ENCODE data around the gene U2AF1L4.
"Not testable (repeated sequence)": the region's sequence is repeated elsewhere in the genome, so short reads cannot be mapped to it uniquely, and the experiment has no call there.

The U2AF1L4 gene

DNA sequence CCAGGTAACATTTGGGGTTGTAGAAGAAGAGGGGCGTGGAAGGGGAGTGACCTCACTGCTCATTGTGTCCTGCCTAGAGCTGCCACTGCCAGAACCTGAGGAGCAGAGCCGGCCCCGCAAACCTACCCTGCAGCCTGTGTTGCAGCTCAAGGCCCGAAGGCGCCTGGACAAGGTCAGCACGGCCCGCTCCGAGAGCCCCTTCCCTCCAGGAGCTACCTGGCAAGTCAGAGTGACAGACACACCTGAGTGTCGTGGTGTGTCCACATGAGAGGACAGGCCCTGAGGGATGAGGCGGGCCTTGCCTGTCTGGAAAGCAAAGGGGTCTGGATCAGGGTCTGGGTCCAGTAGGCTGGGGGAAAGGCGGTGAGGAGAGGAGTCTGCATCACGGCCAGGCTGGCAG, 20.7 kb downstream of the U2AF1L4 start:
- Histone ChIP-seq H3K27me3 (replicated peaks; ENCODE audit: control insufficient read depth, insufficient read depth, low read length, poor library complexity, severe bottlenecking) (no peaks in the 10 kb centered on the region), H3K27ac (ENCODE audit: insufficient read depth, low read length, poor library complexity, severe bottlenecking) (no peak overlapping the region), H3K36me3 (ENCODE audit: control insufficient read depth, insufficient read depth, low read length) (peaks cover 88% of the 10 kb centered on the region), H3K4me3 (ENCODE audit: insufficient read depth, low read depth, low read length, poor library complexity, severe bottlenecking) (no peak overlapping the region), H3K9me3 (ENCODE audit: control insufficient read depth, low read length) (no peaks in the 10 kb centered on the region), H3K4me1 (ENCODE audit: control insufficient read depth, insufficient read depth, low read length, poor library complexity, severe bottlenecking) (peaks cover 3% of the 10 kb centered on the region)
- DNase-seq: no peak

DNA sequence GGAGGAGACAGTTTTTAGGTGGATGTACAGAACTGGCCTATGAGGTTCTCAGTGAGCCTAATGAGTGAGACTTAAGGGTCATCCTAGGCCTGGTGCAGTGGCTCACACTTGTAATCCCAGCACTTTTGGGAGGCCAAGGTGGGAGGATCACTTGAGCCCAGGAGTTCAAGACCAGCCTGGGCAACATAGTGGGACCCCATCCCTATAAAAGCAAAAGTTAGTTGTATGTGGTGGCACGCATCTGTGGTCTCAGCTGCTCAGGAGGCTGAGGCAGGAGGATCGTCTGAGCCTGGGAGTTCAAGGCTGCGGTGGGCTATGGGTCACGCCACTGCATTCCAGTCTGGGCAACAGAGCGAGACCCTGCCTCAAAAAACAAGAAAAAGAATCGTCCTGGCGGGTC, 21.1 kb downstream of the U2AF1L4 start:
- DNase-seq; H3K27me3 ChIP-seq (replicated peaks; ENCODE audit: control insufficient read depth, insufficient read depth, low read length, poor library complexity, severe bottlenecking); H3K9me3 ChIP-seq (ENCODE audit: control insufficient read depth, low read length); H3K27ac ChIP-seq (ENCODE audit: insufficient read depth, low read length, poor library complexity, severe bottlenecking); H3K4me3 ChIP-seq (ENCODE audit: insufficient read depth, low read depth, low read length, poor library complexity, severe bottlenecking); H3K4me1 ChIP-seq (ENCODE audit: control insufficient read depth, insufficient read depth, low read length, poor library complexity, severe bottlenecking): not testable (repeated sequence)
- H3K36me3 ChIP-seq (ENCODE audit: control insufficient read depth, insufficient read depth, low read length): peaks cover 83% of the 10 kb centered on the region

DNA sequence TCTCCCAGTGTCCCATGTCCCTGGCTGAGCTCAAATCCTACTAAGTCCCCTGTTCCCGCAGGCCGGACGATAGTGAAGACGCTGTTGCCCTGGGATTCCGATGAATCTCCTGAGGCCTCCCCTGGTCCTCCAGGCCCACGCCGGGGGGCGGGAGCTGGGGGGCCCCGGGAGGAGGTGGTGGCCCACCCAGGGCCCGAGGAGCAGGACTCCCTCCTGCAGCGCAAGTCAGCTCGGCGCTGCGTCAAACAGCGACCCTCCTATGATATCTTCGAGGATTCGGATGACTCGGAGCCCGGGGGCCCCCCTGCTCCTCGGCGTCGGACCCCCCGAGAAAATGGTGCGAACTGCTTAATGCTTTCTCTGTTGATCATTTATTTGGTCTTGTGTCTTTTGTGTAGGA, 21.5 kb downstream of the U2AF1L4 start:
- Histone ChIP-seq H3K36me3 (ENCODE audit: control insufficient read depth, insufficient read depth, low read length) (peaks cover 79% of the 10 kb centered on the region), H3K4me3 (ENCODE audit: insufficient read depth, low read depth, low read length, poor library complexity, severe bottlenecking) (no peak overlapping the region), H3K9me3 (ENCODE audit: control insufficient read depth, low read length) (no peaks in the 10 kb centered on the region), H3K27ac (ENCODE audit: insufficient read depth, low read length, poor library complexity, severe bottlenecking) (no peak overlapping the region), H3K4me1 (ENCODE audit: control insufficient read depth, insufficient read depth, low read length, poor library complexity, severe bottlenecking) (peaks cover 9% of the 10 kb centered on the region), H3K27me3 (replicated peaks; ENCODE audit: control insufficient read depth, insufficient read depth, low read length, poor library complexity, severe bottlenecking) (no peaks in the 10 kb centered on the region)
- DNase-seq: no peak

DNA sequence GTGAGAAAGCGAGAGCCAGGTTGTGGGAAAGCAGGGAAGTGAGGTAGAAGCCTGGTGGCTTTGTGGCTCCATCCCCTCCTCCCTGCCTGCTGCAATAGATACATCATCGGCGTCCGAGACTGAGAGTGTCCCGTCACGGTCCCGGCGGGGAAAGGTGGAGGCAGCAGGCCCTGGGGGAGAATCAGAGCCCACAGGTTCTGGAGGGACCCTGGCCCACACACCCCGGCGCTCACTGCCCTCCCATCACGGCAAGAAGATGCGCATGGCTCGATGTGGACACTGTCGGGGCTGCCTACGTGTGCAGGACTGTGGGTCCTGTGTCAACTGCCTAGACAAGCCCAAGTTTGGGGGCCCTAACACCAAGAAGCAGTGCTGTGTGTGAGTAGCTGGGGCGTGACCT, 22.3 kb downstream of the U2AF1L4 start:
- Histone ChIP-seq H3K4me3 (ENCODE audit: insufficient read depth, low read depth, low read length, poor library complexity, severe bottlenecking) (no peak overlapping the region), H3K9me3 (ENCODE audit: control insufficient read depth, low read length) (no peaks in the 10 kb centered on the region), H3K4me1 (ENCODE audit: control insufficient read depth, insufficient read depth, low read length, poor library complexity, severe bottlenecking) (peaks cover 13% of the 10 kb centered on the region), H3K27ac (ENCODE audit: insufficient read depth, low read length, poor library complexity, severe bottlenecking) (no peak overlapping the region), H3K36me3 (ENCODE audit: control insufficient read depth, insufficient read depth, low read length) (peaks cover 71% of the 10 kb centered on the region), H3K27me3 (replicated peaks; ENCODE audit: control insufficient read depth, insufficient read depth, low read length, poor library complexity, severe bottlenecking) (no peaks in the 10 kb centered on the region)
- DNase-seq: no peak

DNA sequence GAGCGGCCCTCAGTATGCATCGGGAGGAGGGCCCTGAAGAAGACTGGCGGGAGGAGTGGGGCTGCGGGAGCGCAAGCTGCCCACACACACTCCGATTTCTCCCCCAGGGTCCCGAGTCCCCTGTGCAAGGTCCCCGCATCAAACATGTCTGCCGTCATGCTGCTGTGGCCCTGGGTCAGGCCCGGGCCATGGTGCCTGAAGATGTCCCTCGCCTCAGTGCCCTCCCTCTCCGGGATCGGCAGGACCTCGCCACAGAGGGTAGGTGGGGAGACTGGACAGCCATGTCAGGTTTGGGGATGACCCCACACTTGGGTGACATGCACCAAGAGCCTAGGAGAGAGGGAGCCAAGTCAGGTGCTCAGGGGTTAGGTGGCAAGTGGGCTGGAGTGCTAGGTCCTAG, 22.8 kb downstream of the U2AF1L4 start:
- no peak overlapping the region for H3K4me3 ChIP-seq (ENCODE audit: insufficient read depth, low read depth, low read length, poor library complexity, severe bottlenecking)
- peaks cover 67% of the 10 kb centered on the region for H3K36me3 ChIP-seq (ENCODE audit: control insufficient read depth, insufficient read depth, low read length)

DNA sequence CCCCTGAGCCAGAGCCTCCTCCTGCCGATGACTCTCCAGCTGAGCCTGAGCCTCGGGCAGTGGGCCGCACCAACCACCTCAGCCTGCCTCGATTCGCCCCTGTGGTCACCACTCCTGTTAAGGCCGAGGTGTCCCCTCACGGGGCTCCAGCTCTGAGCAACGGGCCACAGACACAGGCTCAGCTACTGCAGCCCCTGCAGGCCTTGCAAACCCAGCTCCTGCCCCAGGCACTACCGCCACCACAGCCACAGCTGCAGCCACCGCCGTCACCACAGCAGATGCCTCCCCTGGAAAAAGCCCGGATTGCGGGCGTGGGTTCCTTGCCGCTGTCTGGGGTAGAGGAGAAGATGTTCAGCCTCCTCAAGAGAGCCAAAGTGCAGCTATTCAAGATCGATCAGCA, 23.8 kb downstream of the U2AF1L4 start:
- H3K27me3 ChIP-seq (replicated peaks; ENCODE audit: control insufficient read depth, insufficient read depth, low read length, poor library complexity, severe bottlenecking): no peaks in the 10 kb centered on the region
- no peaks in the 10 kb centered on the region for H3K9me3 ChIP-seq (ENCODE audit: control insufficient read depth, low read length)
- DNase-seq: no peak
- no peak overlapping the region for H3K4me3 ChIP-seq (ENCODE audit: insufficient read depth, low read depth, low read length, poor library complexity, severe bottlenecking)
- H3K36me3 ChIP-seq (ENCODE audit: control insufficient read depth, insufficient read depth, low read length): peaks cover 56% of the 10 kb centered on the region
- no peak overlapping the region for H3K27ac ChIP-seq (ENCODE audit: insufficient read depth, low read length, poor library complexity, severe bottlenecking)
- peaks cover 21% of the 10 kb centered on the region for H3K4me1 ChIP-seq (ENCODE audit: control insufficient read depth, insufficient read depth, low read length, poor library complexity, severe bottlenecking)

More for the DNA sequence above, 22.8 kb downstream of the U2AF1L4 start:
- Histone ChIP-seq H3K9me3 (ENCODE audit: control insufficient read depth, low read length) (no peaks in the 10 kb centered on the region), H3K27me3 (replicated peaks; ENCODE audit: control insufficient read depth, insufficient read depth, low read length, poor library complexity, severe bottlenecking) (no peaks in the 10 kb centered on the region), H3K27ac (ENCODE audit: insufficient read depth, low read length, poor library complexity, severe bottlenecking) (no peak overlapping the region), H3K4me1 (ENCODE audit: control insufficient read depth, insufficient read depth, low read length, poor library complexity, severe bottlenecking) (peaks cover 13% of the 10 kb centered on the region)
- no peak for DNase-seq

DNA sequence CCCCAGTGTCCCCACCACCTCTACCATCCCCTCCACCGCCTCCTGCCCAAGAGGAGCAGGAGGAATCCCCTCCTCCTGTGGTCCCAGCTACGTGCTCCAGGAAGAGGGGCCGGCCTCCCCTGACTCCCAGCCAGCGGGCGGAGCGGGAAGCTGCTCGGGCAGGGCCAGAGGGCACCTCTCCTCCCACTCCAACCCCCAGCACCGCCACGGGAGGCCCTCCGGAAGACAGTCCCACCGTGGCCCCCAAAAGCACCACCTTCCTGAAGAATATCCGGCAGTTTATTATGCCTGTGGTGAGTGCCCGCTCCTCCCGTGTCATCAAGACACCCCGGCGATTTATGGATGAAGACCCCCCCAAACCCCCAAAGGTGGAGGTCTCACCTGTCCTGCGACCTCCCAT, 24.6 kb downstream of the U2AF1L4 start:
- Histone ChIP-seq H3K27me3 (replicated peaks; ENCODE audit: control insufficient read depth, insufficient read depth, low read length, poor library complexity, severe bottlenecking) (no peaks in the 10 kb centered on the region), H3K9me3 (ENCODE audit: control insufficient read depth, low read length) (no peaks in the 10 kb centered on the region), H3K4me1 (ENCODE audit: control insufficient read depth, insufficient read depth, low read length, poor library complexity, severe bottlenecking) (peaks cover 29% of the 10 kb centered on the region), H3K27ac (ENCODE audit: insufficient read depth, low read length, poor library complexity, severe bottlenecking) (no peak overlapping the region), H3K4me3 (ENCODE audit: insufficient read depth, low read depth, low read length, poor library complexity, severe bottlenecking) (no peak overlapping the region), H3K36me3 (ENCODE audit: control insufficient read depth, insufficient read depth, low read length) (peaks cover 49% of the 10 kb centered on the region)
- no peak for DNase-seq

DNA sequence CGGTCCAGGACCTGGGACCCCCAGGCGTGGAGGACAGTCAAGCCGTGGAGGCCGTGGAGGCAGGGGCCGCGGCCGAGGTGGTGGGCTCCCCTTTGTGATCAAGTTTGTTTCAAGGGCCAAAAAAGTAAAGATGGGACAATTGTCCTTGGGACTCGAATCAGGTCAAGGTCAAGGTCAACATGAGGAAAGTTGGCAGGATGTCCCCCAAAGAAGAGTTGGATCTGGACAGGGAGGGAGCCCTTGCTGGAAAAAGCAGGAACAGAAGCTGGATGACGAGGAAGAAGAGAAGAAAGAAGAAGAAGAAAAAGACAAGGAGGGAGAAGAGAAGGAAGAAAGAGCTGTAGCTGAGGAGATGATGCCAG, 25.1 kb downstream of the U2AF1L4 start:
- H3K27me3 ChIP-seq (replicated peaks; ENCODE audit: control insufficient read depth, insufficient read depth, low read length, poor library complexity, severe bottlenecking): no peaks in the 10 kb centered on the region
- H3K9me3 ChIP-seq (ENCODE audit: control insufficient read depth, low read length): no peaks in the 10 kb centered on the region
- H3K4me1 ChIP-seq (ENCODE audit: control insufficient read depth, insufficient read depth, low read length, poor library complexity, severe bottlenecking): peaks cover 30% of the 10 kb centered on the region
- H3K36me3 ChIP-seq (ENCODE audit: control insufficient read depth, insufficient read depth, low read length): peaks cover 44% of the 10 kb centered on the region
- no peak overlapping the region for H3K27ac ChIP-seq (ENCODE audit: insufficient read depth, low read length, poor library complexity, severe bottlenecking)
- no peak for DNase-seq
- no peak overlapping the region for H3K4me3 ChIP-seq (ENCODE audit: insufficient read depth, low read depth, low read length, poor library complexity, severe bottlenecking)

DNA sequence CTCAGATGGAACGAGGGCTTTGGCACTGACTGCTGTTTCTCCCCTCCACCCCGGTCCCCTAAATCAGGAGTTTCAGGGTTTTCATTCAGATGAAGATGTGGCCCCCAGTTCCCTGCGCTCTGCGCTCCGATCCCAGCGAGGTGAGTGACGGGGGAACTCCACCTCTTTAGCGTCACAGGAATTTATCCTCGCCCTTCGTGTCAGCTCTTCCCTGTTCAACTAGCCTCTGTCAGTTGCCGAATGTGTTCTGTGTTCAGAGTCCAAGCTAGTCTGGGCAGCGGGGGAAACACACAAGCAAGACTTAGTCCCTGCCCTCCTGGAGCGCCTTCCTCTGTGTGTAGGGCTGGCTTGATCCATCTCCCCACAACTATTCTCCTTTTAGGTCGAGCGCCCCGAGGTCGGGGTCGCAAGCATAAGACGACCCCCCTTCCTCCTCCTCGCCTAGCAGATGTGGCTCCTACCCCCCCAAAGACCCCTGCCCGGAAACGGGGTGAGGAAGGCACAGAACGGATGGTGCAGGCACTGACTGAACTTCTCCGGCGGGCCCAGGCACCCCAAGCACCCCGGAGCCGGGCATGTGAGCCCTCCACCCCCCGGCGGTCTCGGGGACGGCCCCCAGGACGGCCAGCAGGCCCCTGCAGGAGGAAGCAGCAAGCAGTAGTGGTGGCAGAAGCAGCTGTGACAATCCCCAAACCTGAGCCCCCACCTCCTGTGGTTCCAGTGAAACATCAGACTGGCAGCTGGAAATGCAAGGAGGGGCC, 25.6 kb downstream of the U2AF1L4 start:
- DNase-seq: no peak
- no peaks in the 10 kb centered on the region for H3K9me3 ChIP-seq (ENCODE audit: control insufficient read depth, low read length)
- H3K27me3 ChIP-seq (replicated peaks; ENCODE audit: control insufficient read depth, insufficient read depth, low read length, poor library complexity, severe bottlenecking): no peaks in the 10 kb centered on the region
- H3K4me3 ChIP-seq (ENCODE audit: insufficient read depth, low read depth, low read length, poor library complexity, severe bottlenecking): peak overlapping the region; percentile 61
- H3K36me3 ChIP-seq (ENCODE audit: control insufficient read depth, insufficient read depth, low read length): peaks cover 38% of the 10 kb centered on the region
- peaks cover 30% of the 10 kb centered on the region for H3K4me1 ChIP-seq (ENCODE audit: control insufficient read depth, insufficient read depth, low read length, poor library complexity, severe bottlenecking)
- no peak overlapping the region for H3K27ac ChIP-seq (ENCODE audit: insufficient read depth, low read length, poor library complexity, severe bottlenecking)

DNA sequence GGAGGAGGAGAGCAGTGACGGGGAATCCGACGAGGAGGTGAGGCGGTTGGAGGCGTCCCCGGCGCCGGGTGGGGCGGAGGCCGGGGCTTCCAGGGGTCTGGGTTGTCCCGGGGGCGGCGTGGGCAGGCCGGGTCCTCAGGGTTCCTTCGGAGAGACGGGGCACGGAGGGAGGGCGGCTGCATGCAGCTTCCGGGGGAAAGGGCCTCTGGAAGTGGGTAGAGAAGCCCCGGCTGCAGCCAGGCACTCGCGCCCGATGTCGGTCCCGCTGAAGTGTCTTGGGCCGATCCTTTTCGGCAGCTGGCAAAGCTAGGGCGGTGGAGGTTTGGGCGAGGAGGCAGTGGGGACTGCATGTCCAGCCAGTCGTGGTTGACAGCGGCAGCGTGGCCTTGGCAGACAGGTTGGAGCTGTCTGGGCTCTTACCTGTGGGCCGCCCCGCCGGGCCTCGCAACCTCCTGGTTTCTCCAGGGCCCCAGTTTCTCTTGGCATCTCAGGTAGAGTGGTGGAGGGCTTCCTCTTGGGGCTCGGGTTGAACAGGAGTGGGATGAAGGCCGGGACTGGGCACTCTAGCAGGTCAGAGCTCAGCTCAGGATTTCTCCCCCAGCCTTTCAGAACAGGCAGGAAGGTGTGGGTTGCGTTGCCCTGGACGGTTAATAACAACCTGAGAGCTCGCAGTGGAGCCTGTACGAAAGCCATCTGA, 26.7 kb downstream of the U2AF1L4 start:
- Histone ChIP-seq H3K36me3 (ENCODE audit: control insufficient read depth, insufficient read depth, low read length) (peaks cover 27% of the 10 kb centered on the region), H3K27ac (ENCODE audit: insufficient read depth, low read length, poor library complexity, severe bottlenecking) (peak overlapping the region; percentile 64), H3K9me3 (ENCODE audit: control insufficient read depth, low read length) (no peaks in the 10 kb centered on the region), H3K4me3 (ENCODE audit: insufficient read depth, low read depth, low read length, poor library complexity, severe bottlenecking) (peak overlapping the region; percentile 61), H3K27me3 (replicated peaks; ENCODE audit: control insufficient read depth, insufficient read depth, low read length, poor library complexity, severe bottlenecking) (no peaks in the 10 kb centered on the region), H3K4me1 (ENCODE audit: control insufficient read depth, insufficient read depth, low read length, poor library complexity, severe bottlenecking) (peaks cover 30% of the 10 kb centered on the region)
- peak in 1 of 3 donors; percentile 24 for DNase-seq
